Esophagus muscularis mucosa (tissue), 4 donors: ENCODE data around the gene ART3. TPM values are rescaled to one million over a fixed set of nuclear protein-coding genes. Genes with fewer than 3 reads are reported as not detected.
A peak's percentile ranks its signal among the peaks of the same experiment; 100 is the strongest.

Experiments
- DNase-seq: peaks from one replicate; pipeline ENCODE4 v3.0.0-alpha.2; 2017; ENCODE audit errors: extremely low spot score
- H3K27ac ChIP-seq, 4 donors: fragments of 200-600 bp; sonication (generic); replicated peaks in 1 of 4; 1 replicate in 3 of 4; 2 replicates in 1 of 4; pipeline ENCODE4 v1.5.1; 2016 to 2019; ENCODE audit warnings: mild to moderate bottlenecking in 1 of 4
- H3K27me3 ChIP-seq, 4 donors: fragments of 200-600 bp; sonication (generic); one replicate each; pipeline versions ENCODE4 v1.5.1 to v1.6.0; 2016 to 2019
- H3K36me3 ChIP-seq, 4 donors: fragments of 200-600 bp; sonication (generic); one replicate each; pipeline ENCODE4 v1.5.1; 2016 to 2019
- H3K4me1 ChIP-seq, 4 donors: fragments of 200-600 bp; sonication (generic); one replicate each; pipeline ENCODE4 v1.5.1; 2016 to 2019
- H3K4me3 ChIP-seq, 4 donors: fragments of 200-600 bp; sonication (generic); 1 replicate in 2 of 4; 2 replicates in 2 of 4; pipeline ENCODE4 v1.5.1; 2016 to 2019; ENCODE audit warnings: mild to moderate bottlenecking in 4 of 4, moderate library complexity in 1 of 4
- H3K9me3 ChIP-seq, 4 donors: fragments of 200-600 bp; sonication (generic); 1 replicate in 3 of 4; 2 replicates in 1 of 4; pipeline ENCODE4 v1.5.1; 2016 to 2019
- EP300 ChIP-seq: sonication (generic); formaldehyde crosslinking; IDR thresholded peaks from one replicate; pipeline ENCODE4 v1.6.1; 2017; ENCODE audit warnings: antibody characterized with exemption
- POLR2A ChIP-seq: fragments of 450-650 bp; IDR thresholded peaks from one replicate; pipeline ENCODE4 v1.6.1; 2017; ENCODE audit warnings: antibody characterized with exemption, moderate library complexity, mild to moderate bottlenecking, low read depth
- POLR2AphosphoS5 ChIP-seq, 2 donors: sonication (generic); formaldehyde crosslinking; IDR thresholded peaks; one replicate each; pipeline ENCODE4 v1.6.1; 2017; ENCODE audit warnings: antibody characterized with exemption in 2 of 2
- WGBS: methylation state at CpG from one replicate; pipeline ENCODE4 v1.1.5; 2018; 5-methylcytosine and 5-hydroxymethylcytosine counted together
- intact Hi-C: fragments of 100-400 bp; cut with DNase I; formaldehyde crosslinking; loops from one replicate; pipeline ENCODE4 v1.15.1; 2023
- total RNA-seq, 4 donors: library from RNA; depleted of rRNA; stranded (reverse); fragments of >200 nt; gene quantifications; one replicate each; pipeline versions ENCODE4 v1.1.0 to v1.2.1, GENCODE V29; 2016
- TF ChIP-seq, protein P1 (sequence below), 3 experiments: fragments of 200-600 bp in 2 of 3; fragments of 450-650 bp in 1 of 3; sonication (generic) in 2 of 3; IDR thresholded peaks; one replicate each; pipeline ENCODE4 v1.5.1; 2017 to 2019; ENCODE audit warnings: antibody characterized with exemption in 3 of 3, mild to moderate bottlenecking in 2 of 3, moderate library complexity in 1 of 3

Gene ART3
- total RNA-seq, 4 donors from 2014 or later, result 5.8 to 17.8 (median 8.9) TPM

DNA sequence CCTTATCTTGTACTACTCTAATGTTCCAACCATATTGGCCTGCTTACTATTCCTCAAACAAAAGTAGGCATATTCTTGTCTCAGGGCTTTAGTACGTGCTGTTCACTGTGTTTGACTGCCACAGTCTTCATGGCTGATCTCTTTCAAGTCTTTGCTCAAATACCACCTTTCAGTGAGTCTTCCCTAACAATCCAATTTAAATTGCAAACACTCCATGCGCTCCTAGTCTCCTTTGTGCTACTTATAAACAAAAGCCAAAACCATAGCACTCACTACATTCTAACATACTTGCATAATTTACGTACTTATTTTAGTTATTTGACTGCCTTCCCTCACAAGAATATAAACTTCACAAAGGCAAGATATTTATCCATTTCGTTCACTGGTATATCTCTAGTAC is 1.7 kb upstream of the ART3 start:
- H3K36me3 ChIP-seq, result no peaks in the 10 kb centered on the region
- H3K4me3 ChIP-seq, result no peak overlapping the region
- H3K9me3 ChIP-seq, result no peaks in the 10 kb centered on the region
- 81% methylated on average over 4 of the region's 4 CpGs for WGBS
- H3K4me1 ChIP-seq, result peaks cover 0 to 23% (median 19%) of the 10 kb centered on the region in 4 donors
- no peaks in the 10 kb centered on the region for H3K27me3 ChIP-seq
- intact Hi-C loops, result no loop called here
- TF ChIP-seq POLR2A (no peak), POLR2AphosphoS5 (IDR thresholded peaks at IDR 0.05) (no peak), EP300 (no peak)
- TF ChIP-seq, protein P1, sequence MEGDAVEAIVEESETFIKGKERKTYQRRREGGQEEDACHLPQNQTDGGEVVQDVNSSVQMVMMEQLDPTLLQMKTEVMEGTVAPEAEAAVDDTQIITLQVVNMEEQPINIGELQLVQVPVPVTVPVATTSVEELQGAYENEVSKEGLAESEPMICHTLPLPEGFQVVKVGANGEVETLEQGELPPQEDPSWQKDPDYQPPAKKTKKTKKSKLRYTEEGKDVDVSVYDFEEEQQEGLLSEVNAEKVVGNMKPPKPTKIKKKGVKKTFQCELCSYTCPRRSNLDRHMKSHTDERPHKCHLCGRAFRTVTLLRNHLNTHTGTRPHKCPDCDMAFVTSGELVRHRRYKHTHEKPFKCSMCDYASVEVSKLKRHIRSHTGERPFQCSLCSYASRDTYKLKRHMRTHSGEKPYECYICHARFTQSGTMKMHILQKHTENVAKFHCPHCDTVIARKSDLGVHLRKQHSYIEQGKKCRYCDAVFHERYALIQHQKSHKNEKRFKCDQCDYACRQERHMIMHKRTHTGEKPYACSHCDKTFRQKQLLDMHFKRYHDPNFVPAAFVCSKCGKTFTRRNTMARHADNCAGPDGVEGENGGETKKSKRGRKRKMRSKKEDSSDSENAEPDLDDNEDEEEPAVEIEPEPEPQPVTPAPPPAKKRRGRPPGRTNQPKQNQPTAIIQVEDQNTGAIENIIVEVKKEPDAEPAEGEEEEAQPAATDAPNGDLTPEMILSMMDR (IDR thresholded peaks at IDR 0.05), result no peak
- DNase-seq, result no peak
- H3K27ac ChIP-seq, result no peak overlapping the region

DNA sequence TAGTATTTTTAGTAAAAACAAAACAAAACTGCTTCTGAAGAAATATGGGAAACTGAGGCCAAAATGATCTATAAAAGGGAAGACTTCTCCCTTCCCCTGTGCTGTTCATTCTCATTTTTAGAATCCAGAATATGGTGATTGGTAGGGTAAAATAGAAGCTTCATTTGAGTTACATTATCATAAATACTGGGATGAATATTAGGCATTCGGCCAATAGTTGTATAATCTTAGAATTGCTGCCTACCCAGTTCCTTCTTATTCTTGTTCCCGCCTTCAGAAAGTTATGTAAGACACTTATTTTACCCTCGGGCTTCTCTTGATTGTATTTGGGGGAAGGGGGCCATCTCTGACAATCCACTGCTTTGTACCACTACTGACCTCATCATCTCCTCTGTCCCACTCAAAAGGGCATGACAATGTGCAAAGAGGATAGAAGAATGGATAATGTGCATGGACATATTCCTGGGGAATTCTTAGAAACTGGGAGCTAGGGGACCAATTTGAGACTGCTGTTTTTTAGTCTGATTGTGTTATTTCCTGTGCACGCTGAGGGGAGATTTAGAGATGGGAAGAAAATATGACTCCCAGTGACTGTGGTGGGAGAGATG is 588 bp downstream of the ART3 start:
- Histone ChIP-seq H3K4me3 (peak overlapping the region in 1 of 4 donors; percentile 14), H3K27ac (peak overlapping the region in 1 of 4 donors; percentile 57), H3K9me3 (no peaks in the 10 kb centered on the region), H3K36me3 (no peaks in the 10 kb centered on the region), H3K4me1 (peaks cover 0 to 32% (median 24%) of the 10 kb centered on the region in 4 donors), H3K27me3 (no peaks in the 10 kb centered on the region)
- intact Hi-C loops, result no loop called here
- TF ChIP-seq, protein P1 (IDR thresholded peaks at IDR 0.05), result no peak
- no peak for TF ChIP-seq POLR2AphosphoS5 (IDR thresholded peaks at IDR 0.05)
- no peak for TF ChIP-seq POLR2A
- no peak for TF ChIP-seq EP300
- 49% methylated on average over 4 of the region's 4 CpGs for WGBS
- no peak for DNase-seq

DNA sequence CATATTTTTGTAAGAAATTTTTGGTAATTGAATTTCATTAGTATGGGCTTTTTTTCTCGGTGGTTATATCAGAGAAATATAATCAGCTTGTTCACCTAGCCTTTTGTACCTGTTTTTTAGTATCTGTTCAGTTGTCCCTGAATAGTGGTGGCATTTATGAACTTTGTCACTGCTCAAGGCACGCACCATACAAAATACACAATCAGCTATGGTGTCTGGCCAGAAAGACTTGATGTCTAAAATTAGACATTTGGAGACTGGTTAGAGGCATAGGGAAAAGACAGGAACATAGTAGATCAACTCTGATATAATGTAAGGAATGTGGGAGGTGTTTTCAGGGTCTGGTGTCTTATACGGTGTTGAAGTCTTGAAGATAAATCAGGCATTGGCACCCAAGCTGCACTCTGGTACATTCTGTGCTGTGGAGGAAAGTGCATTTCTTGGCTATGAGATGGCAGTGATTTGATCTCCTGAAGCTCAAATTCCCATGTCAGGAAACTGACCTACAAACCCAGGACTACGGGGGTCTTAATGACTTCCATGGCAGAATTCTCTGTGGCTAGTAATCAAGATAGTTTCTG is 3.6 kb downstream of the ART3 start:
- Histone ChIP-seq H3K36me3 (no peaks in the 10 kb centered on the region), H3K4me3 (no peak overlapping the region), H3K27me3 (no peaks in the 10 kb centered on the region), H3K4me1 (peaks cover 0 to 32% (median 24%) of the 10 kb centered on the region in 4 donors), H3K27ac (peak overlapping the region in 2 of 4 donors; percentile 11 to 22), H3K9me3 (no peaks in the 10 kb centered on the region)
- intact Hi-C loops, result no loop called here
- DNase-seq, result no peak
- TF ChIP-seq, protein P1 (IDR thresholded peaks at IDR 0.05), result no peak
- no peak for TF ChIP-seq EP300
- TF ChIP-seq POLR2A, result no peak
- peak; percentile 8 to 31 for TF ChIP-seq POLR2AphosphoS5 (IDR thresholded peaks at IDR 0.05)
- 57% methylated on average over 4 of the region's 4 CpGs for WGBS

DNA sequence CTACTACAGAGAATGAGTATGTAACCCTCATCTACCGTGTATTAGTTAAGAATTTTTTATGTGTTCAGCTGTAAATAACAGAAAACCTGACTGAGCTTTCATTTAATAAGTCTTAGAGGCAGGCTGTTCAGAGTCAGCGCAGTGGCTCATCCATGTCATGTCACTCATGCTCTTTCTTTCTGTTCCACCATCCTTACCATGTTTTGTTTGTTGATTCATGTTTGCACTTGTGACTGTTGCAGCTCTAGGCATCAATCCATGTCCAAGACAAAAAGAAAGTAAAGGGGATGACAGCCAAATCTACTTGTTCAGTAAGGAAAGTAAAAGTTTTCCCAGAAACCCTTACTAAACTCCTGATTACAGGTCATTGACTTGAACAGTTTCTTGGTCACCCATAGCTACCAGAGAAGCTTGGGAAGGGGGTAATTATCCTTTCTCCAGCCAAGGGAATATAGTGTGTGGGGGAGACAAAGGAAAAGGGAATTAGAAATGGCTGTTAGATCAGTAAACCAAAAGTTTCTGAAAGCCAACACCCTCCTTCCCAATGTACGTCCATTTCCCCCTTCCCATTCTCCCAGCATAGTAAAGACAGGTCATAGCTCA is 9.0 kb downstream of the ART3 start:
- no peak overlapping the region for H3K4me3 ChIP-seq
- peaks cover 2 to 7% (median 5%) of the 10 kb centered on the region in 4 donors for H3K4me1 ChIP-seq
- H3K27ac ChIP-seq, result no peak overlapping the region
- TF ChIP-seq POLR2A, result no peak
- no peak for TF ChIP-seq EP300
- no peak for TF ChIP-seq POLR2AphosphoS5 (IDR thresholded peaks at IDR 0.05)
- TF ChIP-seq, protein P1 (IDR thresholded peaks at IDR 0.05), result no peak
- 84% methylated on average over 3 of the region's 3 CpGs for WGBS
- H3K27me3 ChIP-seq, result no peaks in the 10 kb centered on the region
- H3K36me3 ChIP-seq, result no peaks in the 10 kb centered on the region
- H3K9me3 ChIP-seq, result no peaks in the 10 kb centered on the region
- intact Hi-C loops, result no loop called here
- DNase-seq, result no peak
